Neural cell (in vitro differentiated cells): Measurements from ENCODE around the gene PDE11A.

Experiments
- EP300 ChIP-seq: fragments of 450-650 bp; conservative IDR thresholded peaks from 2 replicates; pipeline ENCODE4 v1.6.1; 2014; ENCODE audit warnings: antibody characterized with exemption, mild to moderate bottlenecking, moderate library complexity; ENCODE audit not compliant: poor library complexity, severe bottlenecking
- POLR2AphosphoS5 ChIP-seq: IDR thresholded peaks from 2 replicates; pipeline ENCODE4 v1.6.1; 2012
- TF ChIP-seq, protein P1 (sequence below): fragments of 450-650 bp; IDR thresholded peaks from 2 replicates; pipeline ENCODE4 v1.5.1; 2014; ENCODE audit warnings: antibody characterized with exemption, mild to moderate bottlenecking, moderate library complexity; ENCODE audit not compliant: poor library complexity, severe bottlenecking

- TF ChIP-seq, protein P1, sequence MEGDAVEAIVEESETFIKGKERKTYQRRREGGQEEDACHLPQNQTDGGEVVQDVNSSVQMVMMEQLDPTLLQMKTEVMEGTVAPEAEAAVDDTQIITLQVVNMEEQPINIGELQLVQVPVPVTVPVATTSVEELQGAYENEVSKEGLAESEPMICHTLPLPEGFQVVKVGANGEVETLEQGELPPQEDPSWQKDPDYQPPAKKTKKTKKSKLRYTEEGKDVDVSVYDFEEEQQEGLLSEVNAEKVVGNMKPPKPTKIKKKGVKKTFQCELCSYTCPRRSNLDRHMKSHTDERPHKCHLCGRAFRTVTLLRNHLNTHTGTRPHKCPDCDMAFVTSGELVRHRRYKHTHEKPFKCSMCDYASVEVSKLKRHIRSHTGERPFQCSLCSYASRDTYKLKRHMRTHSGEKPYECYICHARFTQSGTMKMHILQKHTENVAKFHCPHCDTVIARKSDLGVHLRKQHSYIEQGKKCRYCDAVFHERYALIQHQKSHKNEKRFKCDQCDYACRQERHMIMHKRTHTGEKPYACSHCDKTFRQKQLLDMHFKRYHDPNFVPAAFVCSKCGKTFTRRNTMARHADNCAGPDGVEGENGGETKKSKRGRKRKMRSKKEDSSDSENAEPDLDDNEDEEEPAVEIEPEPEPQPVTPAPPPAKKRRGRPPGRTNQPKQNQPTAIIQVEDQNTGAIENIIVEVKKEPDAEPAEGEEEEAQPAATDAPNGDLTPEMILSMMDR: peak; percentile 98
- TF ChIP-seq EP300 (peak; percentile 40), POLR2AphosphoS5 (peak; percentile 86)
Observed at GRCh38 chr2:178112202-178113152, 39.9 kb upstream of the PDE11A start, which contains the start of gene RBM45.
